Measurements from ENCODE around the gene ATXN7.

Gene ATXN7

GRCh38 chr3:63934041-63934866 is 70.6 kb downstream of the ATXN7 start:
- DNase-seq (ENCODE audit: low read depth), result no peak

GRCh38 chr3:63936925-63937324 is 73.3 kb downstream of the ATXN7 start:
- DNase-seq (ENCODE audit: low read depth), result no peak

GRCh38 chr3:63937661-63938651 is 74.3 kb downstream of the ATXN7 start:
- DNase-seq (ENCODE audit: low read depth), result no peak

GRCh38 chr3:63940389-63940757 is 76.7 kb downstream of the ATXN7 start:
- no peak for DNase-seq (ENCODE audit: low read depth)

- DNase-seq (ENCODE audit: low read depth), result no peak
Observed at GRCh38 chr3:63942528-63942927, 78.9 kb downstream of the ATXN7 start.

- no peak for DNase-seq (ENCODE audit: low read depth)
Observed at GRCh38 chr3:63943678-63944077, 80.0 kb downstream of the ATXN7 start.

GRCh38 chr3:63945558-63946096 is 82.0 kb downstream of the ATXN7 start:
- DNase-seq (ENCODE audit: low read depth), result no peak

- DNase-seq (ENCODE audit: low read depth), result no peak
Observed at GRCh38 chr3:63946753-63947152, 83.1 kb downstream of the ATXN7 start.

- no peak for DNase-seq (ENCODE audit: low read depth)
Observed at GRCh38 chr3:63947594-63947993, 83.9 kb downstream of the ATXN7 start.

GRCh38 chr3:63949005-63949404 is 85.3 kb downstream of the ATXN7 start:
- DNase-seq (ENCODE audit: low read depth), result no peak

GRCh38 chr3:63950698-63951097 is 87.0 kb downstream of the ATXN7 start:
- no peak for DNase-seq (ENCODE audit: low read depth)

- no peak for DNase-seq (ENCODE audit: low read depth)
Observed at GRCh38 chr3:63951492-63952247, 88.0 kb downstream of the ATXN7 start.

- DNase-seq (ENCODE audit: low read depth), result no peak
Observed at GRCh38 chr3:63952248-63952594, 88.6 kb downstream of the ATXN7 start.

GRCh38 chr3:63954182-63954581 is 90.5 kb downstream of the ATXN7 start:
- DNase-seq (ENCODE audit: low read depth), result no peak

- DNase-seq (ENCODE audit: low read depth), result no peak
Observed at GRCh38 chr3:63955036-63955650, 91.5 kb downstream of the ATXN7 start.

GRCh38 chr3:63955830-63956545 is 92.3 kb downstream of the ATXN7 start:
- no peak for DNase-seq (ENCODE audit: low read depth)

- DNase-seq (ENCODE audit: low read depth), result no peak
Observed at GRCh38 chr3:63959146-63959545, 95.5 kb downstream of the ATXN7 start.

- DNase-seq (ENCODE audit: low read depth), result no peak
Observed at GRCh38 chr3:63960048-63960711, 96.5 kb downstream of the ATXN7 start.

- no peak for DNase-seq (ENCODE audit: low read depth)
Observed at GRCh38 chr3:63961891-63962290, 98.2 kb downstream of the ATXN7 start.

GRCh38 chr3:63963496-63963895 is 99.8 kb downstream of the ATXN7 start:
- no peak for DNase-seq (ENCODE audit: low read depth)

Measured in GM04503 (cell line).